Keratinocyte (primary cell): ENCODE results near the gene CREB3L2. TPM values are rescaled to one million over a fixed set of nuclear protein-coding genes. Genes with fewer than 3 reads are reported as not detected.

ENCODE experiments used
- DNase-seq: peaks from one replicate; pipeline ENCODE4 v3.0.0-alpha.2; 2011; ENCODE audit warnings: low read depth, missing footprints, low spot score
- FAIRE-seq: peaks from 2 replicates; lab custom pipeline; 2011; peaks lifted over from hg19 to GRCh38; lab: Jason Lieb, UNC
- H2AFZ ChIP-seq: 2 replicates; pipeline ENCODE4 v1.6.0; 2012; ENCODE audit warnings: low read length, control low read depth, inconsistent platforms; ENCODE audit not compliant: control insufficient read depth
- H3K27ac ChIP-seq: 2 replicates; pipeline ENCODE4 v1.5.1; 2011; ENCODE audit warnings: low read length; ENCODE audit not compliant: control insufficient read depth, insufficient read depth
- H3K27me3 ChIP-seq: 3 replicates; pipeline ENCODE4 v1.6.0; 2011; ENCODE audit warnings: low read length; ENCODE audit not compliant: control insufficient read depth, insufficient read depth; ENCODE audit errors: extremely low read depth
- H3K36me3 ChIP-seq, 2 experiments: 2 replicates in 1 of 2; 3 replicates in 1 of 2; pipeline ENCODE4 v1.5.1; 2011; ENCODE audit warnings: low read length in 2 of 2, mild to moderate bottlenecking in 1 of 2; ENCODE audit not compliant: control insufficient read depth in 2 of 2, insufficient read depth in 2 of 2; ENCODE audit errors: extremely low read depth in 1 of 2
- H3K4me1 ChIP-seq: 3 replicates; pipeline ENCODE4 v1.5.1; 2011; ENCODE audit warnings: low read length; ENCODE audit not compliant: control insufficient read depth, insufficient read depth; ENCODE audit errors: extremely low read depth
- H3K4me2 ChIP-seq: 3 replicates; pipeline ENCODE4 v1.6.0; 2011; ENCODE audit warnings: low read depth, low read length; ENCODE audit not compliant: control insufficient read depth, insufficient read depth; ENCODE audit errors: extremely low read depth
- H3K4me3 ChIP-seq, 3 experiments: fragments of 200-600 bp in 1 of 3; sonication (generic) in 1 of 3; 2 replicates in 2 of 3; 3 replicates in 1 of 3; pipeline ENCODE4 v1.5.1; 2011 to 2016; ENCODE audit warnings: low read length in 3 of 3, mild to moderate bottlenecking in 3 of 3, control low read depth in 2 of 3, inconsistent platforms in 1 of 3, low read depth in 1 of 3, mixed read lengths in 1 of 3, mixed run types in 1 of 3, moderate library complexity in 1 of 3; ENCODE audit not compliant: control insufficient read depth in 2 of 3, insufficient read depth in 2 of 3; ENCODE audit errors: extremely low read depth in 1 of 3
- H3K79me2 ChIP-seq: 2 replicates; pipeline ENCODE4 v1.6.0; 2012; ENCODE audit warnings: low read length; ENCODE audit not compliant: control insufficient read depth, insufficient read depth
- H3K9ac ChIP-seq: 3 replicates; pipeline ENCODE4 v1.6.0; 2011; ENCODE audit warnings: low read length; ENCODE audit not compliant: control insufficient read depth, insufficient read depth; ENCODE audit errors: extremely low read depth
- H3K9me1 ChIP-seq: 3 replicates; pipeline ENCODE4 v1.6.0; 2011; ENCODE audit warnings: low read length; ENCODE audit not compliant: control insufficient read depth, insufficient read depth; ENCODE audit errors: extremely low read depth
- H3K9me3 ChIP-seq: 2 replicates; pipeline ENCODE4 v1.5.1; 2012; ENCODE audit warnings: low read depth, low read length; ENCODE audit not compliant: control insufficient read depth
- H4K20me1 ChIP-seq: 3 replicates; pipeline ENCODE4 v1.6.0; 2011; ENCODE audit warnings: low read length; ENCODE audit not compliant: control insufficient read depth, insufficient read depth; ENCODE audit errors: extremely low read depth
- EZH2 ChIP-seq: IDR thresholded peaks from one replicate; pipeline ENCODE4 v1.6.1; 2012; ENCODE audit warnings: inconsistent platforms, mild to moderate bottlenecking, low read length, moderate library complexity
- dilution Hi-C: fragments of 300-500 bp; cut with MboI; formaldehyde crosslinking; loops from one replicate; pipeline ENCODE4 v1.7.0; 2020; ENCODE audit warnings: low sequenced_read_pairs; ENCODE audit not compliant: extremely low pct_ligation_motif_present
- polyA plus RNA-seq, 5 experiments: library from polyadenylated mRNA; depleted of rRNA in 3 of 5; stranded (reverse) in 3 of 5; stranded (forward) in 1 of 5; unstranded in 1 of 5; fragments of >200 nt; gene quantifications; 1 replicate in 1 of 5; 2 replicates in 3 of 5; 3 replicates in 1 of 5; pipeline versions ENCODE4 v1.2.1 to v1.2.3, GENCODE V29; 2011 to 2012; ENCODE audit warnings: missing spikeins in 2 of 5, low read depth in 1 of 5, low replicate concordance in 1 of 5
- TF ChIP-seq, protein P1 (sequence below), 3 experiments: IDR thresholded peaks in 1 of 3; conservative IDR thresholded peaks in 1 of 3; optimal IDR thresholded peaks in 1 of 3; 2 replicates in 2 of 3; 3 replicates in 1 of 3; pipeline versions ENCODE3 to v1.5.1; 2011; ENCODE audit warnings: low read length in 3 of 3, mild to moderate bottlenecking in 3 of 3, moderate library complexity in 2 of 3, control low read depth in 1 of 3, inconsistent platforms in 1 of 3; ENCODE audit not compliant: insufficient read depth in 2 of 3; ENCODE audit errors: extremely low read depth in 1 of 3

CREB3L2 gene
- polyA plus RNA-seq, 1 donor (not counting 4 experiments of a cell fraction or from before 2014, with no cell fraction given): 12.8 TPM

GRCh38 chr7:137873524-137873923 lies 128.4 kb downstream of the CREB3L2 start:
- H3K4me1 ChIP-seq: no peaks in the 10 kb centered on the region
- H4K20me1 ChIP-seq: no peaks in the 10 kb centered on the region
- DNase-seq: no peak
- TF ChIP-seq EZH2: no peak
- TF ChIP-seq, protein P1, sequence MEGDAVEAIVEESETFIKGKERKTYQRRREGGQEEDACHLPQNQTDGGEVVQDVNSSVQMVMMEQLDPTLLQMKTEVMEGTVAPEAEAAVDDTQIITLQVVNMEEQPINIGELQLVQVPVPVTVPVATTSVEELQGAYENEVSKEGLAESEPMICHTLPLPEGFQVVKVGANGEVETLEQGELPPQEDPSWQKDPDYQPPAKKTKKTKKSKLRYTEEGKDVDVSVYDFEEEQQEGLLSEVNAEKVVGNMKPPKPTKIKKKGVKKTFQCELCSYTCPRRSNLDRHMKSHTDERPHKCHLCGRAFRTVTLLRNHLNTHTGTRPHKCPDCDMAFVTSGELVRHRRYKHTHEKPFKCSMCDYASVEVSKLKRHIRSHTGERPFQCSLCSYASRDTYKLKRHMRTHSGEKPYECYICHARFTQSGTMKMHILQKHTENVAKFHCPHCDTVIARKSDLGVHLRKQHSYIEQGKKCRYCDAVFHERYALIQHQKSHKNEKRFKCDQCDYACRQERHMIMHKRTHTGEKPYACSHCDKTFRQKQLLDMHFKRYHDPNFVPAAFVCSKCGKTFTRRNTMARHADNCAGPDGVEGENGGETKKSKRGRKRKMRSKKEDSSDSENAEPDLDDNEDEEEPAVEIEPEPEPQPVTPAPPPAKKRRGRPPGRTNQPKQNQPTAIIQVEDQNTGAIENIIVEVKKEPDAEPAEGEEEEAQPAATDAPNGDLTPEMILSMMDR (optimal IDR thresholded peaks at IDR 0.05 in 1 of 3, IDR thresholded peaks at IDR 0.05 in 1 of 3, conservative IDR thresholded peaks at IDR 0.05 in 1 of 3; ENCODE audit: extremely low read depth in 1 of 3, insufficient read depth in 2 of 3, low read length in 3 of 3): no peak
- H3K36me3 ChIP-seq: peaks cover 0 to 5% of the 10 kb centered on the region in 2 experiments
- no peak overlapping the region for H3K27ac ChIP-seq
- H3K9me3 ChIP-seq: no peaks in the 10 kb centered on the region
- no peaks in the 10 kb centered on the region for H3K79me2 ChIP-seq
- H3K4me2 ChIP-seq: no peak overlapping the region
- H2AFZ ChIP-seq: no peak overlapping the region
- no peaks in the 10 kb centered on the region for H3K9me1 ChIP-seq
- dilution Hi-C loops: no loop called here
- no peaks in the 10 kb centered on the region for H3K27me3 ChIP-seq
- FAIRE-seq: no peak
- H3K9ac ChIP-seq: no peak overlapping the region
- no peak overlapping the region for H3K4me3 ChIP-seq

GRCh38 chr7:137871170-137871915 lies 130.5 kb downstream of the CREB3L2 start:
- Histone ChIP-seq H3K27ac (no peak overlapping the region), H3K4me2 (no peak overlapping the region), H2AFZ (no peak overlapping the region), H3K9me3 (no peaks in the 10 kb centered on the region), H4K20me1 (no peaks in the 10 kb centered on the region), H3K9me1 (no peaks in the 10 kb centered on the region), H3K27me3 (no peaks in the 10 kb centered on the region), H3K79me2 (no peaks in the 10 kb centered on the region), H3K4me1 (no peaks in the 10 kb centered on the region), H3K36me3 (peaks cover 3 to 6% of the 10 kb centered on the region in 2 experiments), H3K4me3 (no peak overlapping the region), H3K9ac (no peak overlapping the region)
- DNase-seq (no peak), FAIRE-seq (no peak)
- TF ChIP-seq, protein P1 (optimal IDR thresholded peaks at IDR 0.05 in 1 of 3, IDR thresholded peaks at IDR 0.05 in 1 of 3, conservative IDR thresholded peaks at IDR 0.05 in 1 of 3; ENCODE audit: extremely low read depth in 1 of 3, insufficient read depth in 2 of 3, low read length in 3 of 3): no peak
- TF ChIP-seq EZH2: no peak
- dilution Hi-C loops: no loop called here
